Esophagus (tissue), 2 donors: ENCODE results near the gene KYAT1. TPM values are rescaled to one million over a fixed set of nuclear protein-coding genes. Genes with fewer than 3 reads are reported as not detected.

Experiments used
- H3K27ac ChIP-seq, 2 donors: one replicate each; pipeline ENCODE4 v1.5.1; 2013; ENCODE audit warnings: low read depth in 2 of 2, mild to moderate bottlenecking in 2 of 2, inconsistent platforms in 1 of 2, low read length in 1 of 2, moderate library complexity in 1 of 2
- H3K27me3 ChIP-seq, 2 donors: one replicate each; pipeline ENCODE4 v1.6.1; 2013; ENCODE audit warnings: low read length in 2 of 2, control low read depth in 1 of 2, mild to moderate bottlenecking in 1 of 2; ENCODE audit not compliant: insufficient read depth in 2 of 2, control insufficient read depth in 1 of 2
- H3K36me3 ChIP-seq, 2 donors: one replicate each; pipeline ENCODE4 v1.6.1; 2013; ENCODE audit warnings: low read length in 1 of 2; ENCODE audit not compliant: control insufficient read depth in 2 of 2, insufficient read depth in 2 of 2
- H3K4me1 ChIP-seq, 2 donors: one replicate each; pipeline ENCODE4 v1.6.1; 2013; ENCODE audit warnings: low read length in 1 of 2; ENCODE audit not compliant: control insufficient read depth in 2 of 2, insufficient read depth in 2 of 2
- H3K4me3 ChIP-seq, 2 donors: one replicate each; pipeline ENCODE4 v1.5.1; 2013; ENCODE audit warnings: low read length in 2 of 2, mild to moderate bottlenecking in 2 of 2, low read depth in 1 of 2, moderate library complexity in 1 of 2
- H3K9me3 ChIP-seq, 2 donors: one replicate each; pipeline ENCODE4 v1.6.1; 2013; ENCODE audit warnings: mild to moderate bottlenecking in 2 of 2, low read depth in 1 of 2, low read length in 1 of 2, moderate library complexity in 1 of 2; ENCODE audit not compliant: control insufficient read depth in 2 of 2, insufficient read depth in 1 of 2
- WGBS, 2 donors: extraction: QIAGEN DNeasy Blood & Tissue Kit; methylation state at CpG; one replicate each; pipeline ENCODE4 v1.1.7; 2013; 5-methylcytosine and 5-hydroxymethylcytosine counted together
- polyA plus RNA-seq, 2 donors: library from polyadenylated mRNA; stranded (reverse); fragments of 200-250 nt; gene quantifications; one replicate each; pipeline ENCODE4 v1.2.3, GENCODE V29; 2013
- donor health status: healthy with polysubstance abuse.
- donor health status: Bipolar disorder and iron deficiency.

KYAT1 gene
- polyA plus RNA-seq, 2 donors, result 4.0 to 6.7 TPM

DNA sequence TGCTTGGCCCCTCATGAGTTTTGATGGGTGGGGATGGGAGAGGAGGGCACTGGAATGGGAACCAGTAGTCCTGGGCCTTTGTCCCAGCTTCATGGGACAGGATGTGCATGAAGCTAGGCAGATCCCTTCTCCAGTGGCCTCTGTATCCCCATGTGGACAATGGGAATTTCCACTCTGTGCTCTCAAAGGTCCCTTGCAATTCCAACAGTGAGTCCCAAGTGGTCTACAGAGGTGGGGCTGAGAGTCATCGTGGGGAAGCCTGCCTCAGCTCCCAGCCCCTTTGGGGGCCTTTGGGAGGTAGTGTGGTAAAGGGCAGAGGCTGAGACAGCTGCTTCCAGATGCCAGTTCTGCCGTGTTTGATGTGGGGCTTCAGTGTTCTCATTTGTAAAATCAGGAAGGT, 37.2 kb upstream of the KYAT1 start:
- peaks cover 8 to 38% of the 10 kb centered on the region in 2 donors for H3K36me3 ChIP-seq
- peaks cover 18 to 40% of the 10 kb centered on the region in 2 donors for H3K4me1 ChIP-seq
- no peaks in the 10 kb centered on the region for H3K9me3 ChIP-seq
- WGBS, 2 donors, result 54% methylated on average over 2 of the region's 2 CpGs
- H3K27ac ChIP-seq, result peak overlapping the region; percentile 6 to 21
- no peaks in the 10 kb centered on the region for H3K27me3 ChIP-seq
- H3K4me3 ChIP-seq, result no peak overlapping the region

DNA sequence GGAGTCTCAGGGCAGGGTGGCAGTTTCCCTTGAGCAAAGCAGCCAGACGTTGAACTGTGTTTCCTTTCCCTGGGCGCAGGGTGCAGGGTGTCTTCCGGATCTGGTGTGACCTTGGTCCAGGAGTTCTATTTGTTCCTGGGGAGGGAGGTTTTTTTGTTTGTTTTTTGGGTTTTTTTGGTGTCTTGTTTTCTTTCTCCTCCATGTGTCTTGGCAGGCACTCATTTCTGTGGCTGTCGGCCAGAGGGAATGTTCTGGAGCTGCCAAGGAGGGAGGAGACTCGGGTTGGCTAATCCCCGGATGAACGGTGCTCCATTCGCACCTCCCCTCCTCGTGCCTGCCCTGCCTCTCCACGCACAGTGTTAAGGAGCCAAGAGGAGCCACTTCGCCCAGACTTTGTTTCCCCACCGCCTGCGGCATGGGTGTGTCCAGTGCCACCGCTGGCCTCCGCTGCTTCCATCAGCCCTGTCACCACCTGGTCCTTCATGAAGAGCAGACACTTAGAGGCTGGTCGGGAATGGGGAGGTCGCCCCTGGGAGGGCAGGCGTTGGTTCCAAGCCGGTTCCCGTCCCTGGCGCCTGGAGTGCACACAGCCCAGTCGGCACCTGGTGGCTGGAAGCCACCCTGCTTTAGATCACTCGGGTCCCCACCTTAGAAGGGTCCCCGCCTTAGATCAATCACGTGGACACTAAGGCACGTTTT, 35.5 kb upstream of the KYAT1 start:
- Histone ChIP-seq H3K36me3 (peaks cover 8 to 40% of the 10 kb centered on the region in 2 donors), H3K27me3 (no peaks in the 10 kb centered on the region), H3K4me3 (no peak overlapping the region), H3K4me1 (peaks cover 26 to 54% of the 10 kb centered on the region in 2 donors), H3K9me3 (no peaks in the 10 kb centered on the region), H3K27ac (peak overlapping the region; percentile 85 to 92)
- 48 to 53% methylated on average over 26 of the region's 26 CpGs for WGBS, 2 donors

- Histone ChIP-seq H3K4me3 (no peak overlapping the region), H3K9me3 (no peaks in the 10 kb centered on the region), H3K36me3 (peaks cover 8 to 40% of the 10 kb centered on the region in 2 donors), H3K27ac (peak overlapping the region; percentile 85 to 92), H3K27me3 (no peaks in the 10 kb centered on the region), H3K4me1 (peaks cover 30 to 57% of the 10 kb centered on the region in 2 donors)
- 77% methylated on average over 11 of the region's 11 CpGs for WGBS, 2 donors
Observed at GRCh38 chr9:128916745-128917144, 35.0 kb upstream of the KYAT1 start.

DNA sequence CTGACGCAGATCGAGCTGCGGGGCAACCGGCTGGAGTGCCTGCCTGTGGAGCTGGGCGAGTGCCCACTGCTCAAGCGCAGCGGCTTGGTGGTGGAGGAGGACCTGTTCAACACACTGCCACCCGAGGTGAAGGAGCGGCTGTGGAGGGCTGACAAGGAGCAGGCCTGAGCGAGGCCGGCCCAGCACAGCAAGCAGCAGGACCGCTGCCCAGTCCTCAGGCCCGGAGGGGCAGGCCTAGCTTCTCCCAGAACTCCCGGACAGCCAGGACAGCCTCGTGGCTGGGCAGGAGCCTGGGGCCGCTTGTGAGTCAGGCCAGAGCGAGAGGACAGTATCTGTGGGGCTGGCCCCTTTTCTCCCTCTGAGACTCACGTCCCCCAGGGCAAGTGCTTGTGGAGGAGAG, 34.5 kb upstream of the KYAT1 start:
- Histone ChIP-seq H3K27ac (peak overlapping the region; percentile 85 to 87), H3K9me3 (no peaks in the 10 kb centered on the region), H3K36me3 (peaks cover 8 to 40% of the 10 kb centered on the region in 2 donors), H3K4me1 (peaks cover 30 to 58% of the 10 kb centered on the region in 2 donors), H3K4me3 (no peak overlapping the region), H3K27me3 (no peaks in the 10 kb centered on the region)
- WGBS, 2 donors, result 49 to 52% methylated on average over 17 to 18 of the region's 18 CpGs

DNA sequence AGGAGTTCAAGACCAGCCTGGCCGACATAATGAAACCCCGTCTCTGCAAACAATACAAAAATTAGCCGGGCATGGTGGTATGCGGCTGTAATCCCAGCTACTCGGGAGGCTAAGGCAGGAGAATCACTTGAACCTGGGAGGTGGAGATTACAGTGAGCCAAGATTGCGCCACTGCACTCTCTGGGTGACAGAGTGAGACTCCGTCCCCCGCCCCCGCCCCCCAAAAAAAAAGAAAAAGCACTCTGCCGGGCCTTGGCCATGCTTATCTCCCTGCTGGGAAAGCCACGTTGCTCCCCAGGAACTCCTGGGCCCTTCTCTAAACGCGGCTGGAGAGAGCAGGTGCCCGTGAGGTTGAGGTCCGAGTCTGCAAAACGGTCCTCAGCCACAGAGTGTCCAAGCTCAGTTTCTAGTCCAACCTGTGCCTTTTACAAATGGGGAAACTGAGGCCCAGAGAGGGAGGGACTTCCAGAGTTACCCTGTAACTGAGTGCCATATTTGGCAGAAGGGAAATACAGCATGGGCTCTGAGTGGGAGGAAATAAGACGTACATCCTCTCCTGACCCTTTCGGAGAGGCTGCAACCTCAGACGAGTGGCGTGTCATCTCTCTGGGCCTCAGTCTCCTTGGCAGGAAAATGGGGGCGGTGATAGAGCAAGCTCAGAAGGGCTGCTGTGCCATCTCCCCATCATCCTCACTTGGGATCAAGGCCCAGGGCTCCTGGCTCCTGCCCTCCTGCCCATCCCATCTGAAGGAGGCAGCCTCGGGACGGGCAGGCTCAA, 32.4 kb upstream of the KYAT1 start:
- WGBS, 2 donors, result 72 to 79% methylated on average over 23 of the region's 23 CpGs
- Histone ChIP-seq H3K9me3 (no peaks in the 10 kb centered on the region), H3K4me1 (peaks cover 24 to 63% of the 10 kb centered on the region in 2 donors), H3K27me3 (no peaks in the 10 kb centered on the region), H3K36me3 (peaks cover 16 to 56% of the 10 kb centered on the region in 2 donors), H3K4me3 (no peak overlapping the region), H3K27ac (peak overlapping the region; percentile 2 to 96)

- peak overlapping the region in 1 of 2 donors; percentile 13 for H3K4me3 ChIP-seq
- peaks cover 24 to 62% of the 10 kb centered on the region in 2 donors for H3K4me1 ChIP-seq
- H3K36me3 ChIP-seq, result peaks cover 19 to 60% of the 10 kb centered on the region in 2 donors
- H3K27me3 ChIP-seq, result no peaks in the 10 kb centered on the region
- H3K27ac ChIP-seq, result peak overlapping the region; percentile 93 to 96
- WGBS, 2 donors, result 48 to 55% methylated on average over 15 of the region's 15 CpGs
- no peaks in the 10 kb centered on the region for H3K9me3 ChIP-seq
Observed at GRCh38 chr9:128913048-128913900, 31.5 kb upstream of the KYAT1 start.

DNA sequence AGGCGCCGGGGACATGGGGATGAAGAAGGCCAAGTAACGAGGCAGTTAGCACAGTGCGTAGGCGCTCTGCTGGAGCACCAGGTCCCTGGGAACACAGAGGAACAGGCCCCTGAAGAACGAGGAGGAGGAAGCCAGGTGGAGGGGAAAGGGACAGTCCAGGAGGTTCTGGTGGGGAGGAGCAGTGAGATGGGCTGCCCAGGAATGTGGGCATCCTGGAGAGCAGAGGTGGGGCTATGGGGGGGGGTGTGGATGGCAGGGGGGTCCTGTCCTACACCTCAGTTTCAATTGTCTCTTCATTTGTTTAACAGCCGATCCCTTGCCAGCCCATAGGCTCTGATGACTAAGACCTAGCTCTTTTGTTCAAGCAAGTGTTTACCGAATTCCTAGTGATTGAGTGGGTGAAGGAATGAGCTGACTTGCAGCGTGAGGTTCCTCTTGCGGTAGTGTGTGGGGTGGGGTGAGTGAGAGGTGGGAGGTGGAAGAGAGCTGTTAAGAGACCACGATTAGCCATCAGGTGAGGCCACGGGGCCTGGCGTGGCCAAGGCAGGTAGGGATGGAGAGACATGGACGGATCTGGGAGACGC, 30.6 kb upstream of the KYAT1 start:
- no peaks in the 10 kb centered on the region for H3K9me3 ChIP-seq
- H3K4me1 ChIP-seq, result peaks cover 24 to 59% of the 10 kb centered on the region in 2 donors
- H3K4me3 ChIP-seq, result no peak overlapping the region
- WGBS, 2 donors, result 41 to 52% methylated on average over 15 of the region's 15 CpGs
- H3K27me3 ChIP-seq, result no peaks in the 10 kb centered on the region
- peak overlapping the region; percentile 93 to 96 for H3K27ac ChIP-seq
- peaks cover 28 to 60% of the 10 kb centered on the region in 2 donors for H3K36me3 ChIP-seq

GRCh38 chr9:128911529-128912035, 29.8 kb upstream of the KYAT1 start:
- WGBS, 2 donors, result 29 to 46% methylated on average over 8 of the region's 8 CpGs
- no peak overlapping the region for H3K4me3 ChIP-seq

GRCh38 chr9:128910906-128911305, 29.2 kb upstream of the KYAT1 start:
- no peak overlapping the region for H3K4me3 ChIP-seq
- peak overlapping the region; percentile 93 to 96 for H3K27ac ChIP-seq

More at GRCh38 chr9:128911529-128912035, 29.8 kb upstream of the KYAT1 start:
- Histone ChIP-seq H3K9me3 (no peaks in the 10 kb centered on the region), H3K36me3 (peaks cover 29 to 61% of the 10 kb centered on the region in 2 donors), H3K27me3 (no peaks in the 10 kb centered on the region), H3K27ac (peak overlapping the region; percentile 93 to 96), H3K4me1 (peaks cover 21 to 52% of the 10 kb centered on the region in 2 donors)

More at GRCh38 chr9:128910906-128911305, 29.2 kb upstream of the KYAT1 start:
- WGBS, 2 donors, result 84 to 92% methylated on average over 6 of the region's 6 CpGs
- Histone ChIP-seq H3K27me3 (no peaks in the 10 kb centered on the region), H3K9me3 (no peaks in the 10 kb centered on the region), H3K4me1 (peaks cover 15 to 47% of the 10 kb centered on the region in 2 donors), H3K36me3 (peaks cover 22 to 55% of the 10 kb centered on the region in 2 donors)
